Keratinocyte (primary cell): Measurements from ENCODE around the gene H1-8. TPM values are rescaled to one million over a fixed set of nuclear protein-coding genes. Genes with fewer than 3 reads are reported as not detected.

Experiments used
- DNase-seq: peaks from one replicate; pipeline ENCODE4 v3.0.0-alpha.2; 2011; ENCODE audit warnings: low read depth, missing footprints, low spot score
- FAIRE-seq: peaks from 2 replicates; lab custom pipeline; 2011; peaks lifted over from hg19 to GRCh38; lab: Jason Lieb, UNC
- H2AFZ ChIP-seq: 2 replicates; pipeline ENCODE4 v1.6.0; 2012; ENCODE audit warnings: low read length, control low read depth, inconsistent platforms; ENCODE audit not compliant: control insufficient read depth
- H3K27ac ChIP-seq: 2 replicates; pipeline ENCODE4 v1.5.1; 2011; ENCODE audit warnings: low read length; ENCODE audit not compliant: control insufficient read depth, insufficient read depth
- H3K27me3 ChIP-seq: 3 replicates; pipeline ENCODE4 v1.6.0; 2011; ENCODE audit warnings: low read length; ENCODE audit not compliant: control insufficient read depth, insufficient read depth; ENCODE audit errors: extremely low read depth
- H3K36me3 ChIP-seq, 2 experiments: 2 replicates in 1 of 2; 3 replicates in 1 of 2; pipeline ENCODE4 v1.5.1; 2011; ENCODE audit warnings: low read length in 2 of 2, mild to moderate bottlenecking in 1 of 2; ENCODE audit not compliant: control insufficient read depth in 2 of 2, insufficient read depth in 2 of 2; ENCODE audit errors: extremely low read depth in 1 of 2
- H3K4me1 ChIP-seq: 3 replicates; pipeline ENCODE4 v1.5.1; 2011; ENCODE audit warnings: low read length; ENCODE audit not compliant: control insufficient read depth, insufficient read depth; ENCODE audit errors: extremely low read depth
- H3K4me2 ChIP-seq: 3 replicates; pipeline ENCODE4 v1.6.0; 2011; ENCODE audit warnings: low read depth, low read length; ENCODE audit not compliant: control insufficient read depth, insufficient read depth; ENCODE audit errors: extremely low read depth
- H3K4me3 ChIP-seq, 3 experiments: fragments of 200-600 bp in 1 of 3; sonication (generic) in 1 of 3; 2 replicates in 2 of 3; 3 replicates in 1 of 3; pipeline ENCODE4 v1.5.1; 2011 to 2016; ENCODE audit warnings: low read length in 3 of 3, mild to moderate bottlenecking in 3 of 3, control low read depth in 2 of 3, inconsistent platforms in 1 of 3, low read depth in 1 of 3, mixed read lengths in 1 of 3, mixed run types in 1 of 3, moderate library complexity in 1 of 3; ENCODE audit not compliant: control insufficient read depth in 2 of 3, insufficient read depth in 2 of 3; ENCODE audit errors: extremely low read depth in 1 of 3
- H3K79me2 ChIP-seq: 2 replicates; pipeline ENCODE4 v1.6.0; 2012; ENCODE audit warnings: low read length; ENCODE audit not compliant: control insufficient read depth, insufficient read depth
- H3K9ac ChIP-seq: 3 replicates; pipeline ENCODE4 v1.6.0; 2011; ENCODE audit warnings: low read length; ENCODE audit not compliant: control insufficient read depth, insufficient read depth; ENCODE audit errors: extremely low read depth
- H3K9me1 ChIP-seq: 3 replicates; pipeline ENCODE4 v1.6.0; 2011; ENCODE audit warnings: low read length; ENCODE audit not compliant: control insufficient read depth, insufficient read depth; ENCODE audit errors: extremely low read depth
- H3K9me3 ChIP-seq: 2 replicates; pipeline ENCODE4 v1.5.1; 2012; ENCODE audit warnings: low read depth, low read length; ENCODE audit not compliant: control insufficient read depth
- H4K20me1 ChIP-seq: 3 replicates; pipeline ENCODE4 v1.6.0; 2011; ENCODE audit warnings: low read length; ENCODE audit not compliant: control insufficient read depth, insufficient read depth; ENCODE audit errors: extremely low read depth
- EZH2 ChIP-seq: IDR thresholded peaks from one replicate; pipeline ENCODE4 v1.6.1; 2012; ENCODE audit warnings: inconsistent platforms, mild to moderate bottlenecking, low read length, moderate library complexity
- dilution Hi-C: fragments of 300-500 bp; cut with MboI; formaldehyde crosslinking; loops from one replicate; pipeline ENCODE4 v1.7.0; 2020; ENCODE audit warnings: low sequenced_read_pairs; ENCODE audit not compliant: extremely low pct_ligation_motif_present
- polyA plus RNA-seq, 5 experiments: library from polyadenylated mRNA; depleted of rRNA in 3 of 5; stranded (reverse) in 3 of 5; stranded (forward) in 1 of 5; unstranded in 1 of 5; fragments of >200 nt; gene quantifications; 1 replicate in 1 of 5; 2 replicates in 3 of 5; 3 replicates in 1 of 5; pipeline versions ENCODE4 v1.2.1 to v1.2.3, GENCODE V29; 2011 to 2012; ENCODE audit warnings: missing spikeins in 2 of 5, low read depth in 1 of 5, low replicate concordance in 1 of 5
- TF ChIP-seq, protein P1 (sequence below), 3 experiments: IDR thresholded peaks in 1 of 3; conservative IDR thresholded peaks in 1 of 3; optimal IDR thresholded peaks in 1 of 3; 2 replicates in 2 of 3; 3 replicates in 1 of 3; pipeline versions ENCODE3 to v1.5.1; 2011; ENCODE audit warnings: low read length in 3 of 3, mild to moderate bottlenecking in 3 of 3, moderate library complexity in 2 of 3, control low read depth in 1 of 3, inconsistent platforms in 1 of 3; ENCODE audit not compliant: insufficient read depth in 2 of 3; ENCODE audit errors: extremely low read depth in 1 of 3

The H1-8 gene
- polyA plus RNA-seq, 1 donor (not counting 4 experiments of a cell fraction or from before 2014, with no cell fraction given): not detected

DNA sequence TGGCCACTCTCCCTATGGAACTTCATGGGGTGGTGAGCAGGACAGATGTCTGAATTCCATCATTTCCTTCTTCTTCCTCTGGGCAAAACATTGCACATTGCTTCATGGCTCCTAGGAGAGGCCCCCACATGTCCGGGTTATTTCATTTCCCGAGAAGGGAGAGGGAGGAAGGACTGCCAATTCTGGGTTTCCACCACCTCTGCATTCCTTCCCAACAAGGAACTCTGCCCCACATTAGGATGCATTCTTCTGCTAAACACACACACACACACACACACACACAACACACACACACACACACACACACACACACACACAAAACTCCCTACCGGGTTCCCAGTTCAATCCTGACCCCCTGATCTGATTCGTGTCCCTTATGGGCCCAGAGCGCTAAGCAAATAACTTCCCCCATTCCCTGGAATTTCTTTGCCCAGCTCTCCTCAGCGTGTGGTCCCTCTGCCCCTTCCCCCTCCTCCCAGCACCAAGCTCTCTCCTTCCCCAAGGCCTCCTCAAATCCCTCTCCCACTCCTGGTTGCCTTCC lies 12.7 kb upstream of the H1-8 start:
- no peak overlapping the region for H2AFZ ChIP-seq

DNA sequence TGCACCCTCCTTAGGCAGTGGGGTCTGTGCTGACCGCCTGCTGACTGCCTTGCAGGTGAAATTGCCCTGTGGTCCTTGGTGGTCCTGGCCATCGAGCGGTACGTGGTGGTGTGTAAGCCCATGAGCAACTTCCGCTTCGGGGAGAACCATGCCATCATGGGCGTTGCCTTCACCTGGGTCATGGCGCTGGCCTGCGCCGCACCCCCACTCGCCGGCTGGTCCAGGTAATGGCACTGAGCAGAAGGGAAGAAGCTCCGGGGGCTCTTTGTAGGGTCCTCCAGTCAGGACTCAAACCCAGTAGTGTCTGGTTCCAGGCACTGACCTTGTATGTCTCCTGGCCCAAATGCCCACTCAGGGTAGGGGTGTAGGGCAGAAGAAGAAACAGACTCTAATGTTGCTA lies 12.2 kb upstream of the H1-8 start:
- FAIRE-seq (no peak), DNase-seq (no peak)
- peaks cover 8% of the 10 kb centered on the region for H3K27me3 ChIP-seq
- no peak overlapping the region for H3K4me3 ChIP-seq
- H3K79me2 ChIP-seq: no peaks in the 10 kb centered on the region
- H3K27ac ChIP-seq: no peak overlapping the region
- no peak overlapping the region for H2AFZ ChIP-seq
- no peaks in the 10 kb centered on the region for H3K4me1 ChIP-seq
- no peaks in the 10 kb centered on the region for H3K9me3 ChIP-seq
- TF ChIP-seq EZH2: no peak
- TF ChIP-seq, protein P1, sequence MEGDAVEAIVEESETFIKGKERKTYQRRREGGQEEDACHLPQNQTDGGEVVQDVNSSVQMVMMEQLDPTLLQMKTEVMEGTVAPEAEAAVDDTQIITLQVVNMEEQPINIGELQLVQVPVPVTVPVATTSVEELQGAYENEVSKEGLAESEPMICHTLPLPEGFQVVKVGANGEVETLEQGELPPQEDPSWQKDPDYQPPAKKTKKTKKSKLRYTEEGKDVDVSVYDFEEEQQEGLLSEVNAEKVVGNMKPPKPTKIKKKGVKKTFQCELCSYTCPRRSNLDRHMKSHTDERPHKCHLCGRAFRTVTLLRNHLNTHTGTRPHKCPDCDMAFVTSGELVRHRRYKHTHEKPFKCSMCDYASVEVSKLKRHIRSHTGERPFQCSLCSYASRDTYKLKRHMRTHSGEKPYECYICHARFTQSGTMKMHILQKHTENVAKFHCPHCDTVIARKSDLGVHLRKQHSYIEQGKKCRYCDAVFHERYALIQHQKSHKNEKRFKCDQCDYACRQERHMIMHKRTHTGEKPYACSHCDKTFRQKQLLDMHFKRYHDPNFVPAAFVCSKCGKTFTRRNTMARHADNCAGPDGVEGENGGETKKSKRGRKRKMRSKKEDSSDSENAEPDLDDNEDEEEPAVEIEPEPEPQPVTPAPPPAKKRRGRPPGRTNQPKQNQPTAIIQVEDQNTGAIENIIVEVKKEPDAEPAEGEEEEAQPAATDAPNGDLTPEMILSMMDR (optimal IDR thresholded peaks at IDR 0.05 in 1 of 3, IDR thresholded peaks at IDR 0.05 in 1 of 3, conservative IDR thresholded peaks at IDR 0.05 in 1 of 3; ENCODE audit: extremely low read depth in 1 of 3, insufficient read depth in 2 of 3, low read length in 3 of 3): no peak
- no peaks in the 10 kb centered on the region for H4K20me1 ChIP-seq
- H3K9me1 ChIP-seq: no peaks in the 10 kb centered on the region
- H3K9ac ChIP-seq: no peak overlapping the region
- dilution Hi-C loops: no loop called here
- no peak overlapping the region for H3K4me2 ChIP-seq
- H3K36me3 ChIP-seq: no peaks in the 10 kb centered on the region

More for the DNA sequence above, 12.7 kb upstream of the H1-8 start:
- dilution Hi-C loops: no loop called here
- H3K9ac ChIP-seq: no peak overlapping the region
- no peaks in the 10 kb centered on the region for H3K4me1 ChIP-seq
- H3K9me3 ChIP-seq: no peaks in the 10 kb centered on the region
- no peaks in the 10 kb centered on the region for H4K20me1 ChIP-seq
- no peak overlapping the region for H3K4me2 ChIP-seq
- no peaks in the 10 kb centered on the region for H3K9me1 ChIP-seq
- TF ChIP-seq, protein P1 (optimal IDR thresholded peaks at IDR 0.05 in 1 of 3, IDR thresholded peaks at IDR 0.05 in 1 of 3, conservative IDR thresholded peaks at IDR 0.05 in 1 of 3; ENCODE audit: extremely low read depth in 1 of 3, insufficient read depth in 2 of 3, low read length in 3 of 3): no peak
- TF ChIP-seq EZH2: no peak
- no peaks in the 10 kb centered on the region for H3K36me3 ChIP-seq
- DNase-seq (no peak), FAIRE-seq (no peak)
- H3K79me2 ChIP-seq: no peaks in the 10 kb centered on the region
- no peak overlapping the region for H3K4me3 ChIP-seq
- H3K27me3 ChIP-seq: peaks cover 8% of the 10 kb centered on the region
- H3K27ac ChIP-seq: no peak overlapping the region
